K562 (cell line): Measurements from ENCODE around the gene NMT1. TPM values are rescaled to one million over a fixed set of nuclear protein-coding genes. Genes with fewer than 3 reads are reported as not detected.
A peak's percentile ranks its signal among the peaks of the same experiment; 100 is the strongest.

ENCODE experiments used
- AFF4 ChIP-seq: sonication (generic); formaldehyde crosslinking; IDR thresholded peaks from 2 replicates; pipeline ENCODE4 v1.8.0; 2023; ENCODE audit warnings: mild to moderate bottlenecking, missing genetic modification reagents
- BRF2 ChIP-seq: IDR thresholded peaks from 3 replicates; pipeline ENCODE4 v1.6.1; 2011; ENCODE audit warnings: borderline replicate concordance, mild to moderate bottlenecking; ENCODE audit not compliant: insufficient read length, insufficient read depth
- CBX5 ChIP-seq: IDR thresholded peaks from 2 replicates; pipeline ENCODE4 v1.6.1; 2014; ENCODE audit warnings: low read depth, borderline replicate concordance
- EGR1 ChIP-seq: fragments of 450-650 bp; conservative IDR thresholded peaks from 2 replicates; pipeline ENCODE4 v1.6.1; 2017; ENCODE audit warnings: mild to moderate bottlenecking
- KLF1 ChIP-seq: fragments of 450-650 bp; IDR thresholded peaks from 2 replicates; pipeline ENCODE4 v1.6.1; 2016; ENCODE audit warnings: missing genetic modification characterization, missing compliant biosample characterization
- MBD1 ChIP-seq: fragments of 250-450 bp; sonication (Bioruptor Pico); IDR thresholded peaks from 2 replicates; pipeline ENCODE4 v1.8.0; 2022; ENCODE audit warnings: inconsistent platforms
- NCOR1 ChIP-seq: fragments of 450-650 bp; IDR thresholded peaks from 2 replicates; pipeline ENCODE4 v1.6.1; 2016; ENCODE audit warnings: mild to moderate bottlenecking, moderate library complexity
- PML ChIP-seq: IDR thresholded peaks from 2 replicates; pipeline ENCODE4 v1.6.1; 2012; ENCODE audit warnings: low read length, inconsistent platforms
- PURB ChIP-seq: sonication (generic); formaldehyde crosslinking; IDR thresholded peaks from 2 replicates; pipeline ENCODE4 v1.9.0; 2021; ENCODE audit warnings: low read depth, mild to moderate bottlenecking, missing genetic modification reagents
- RBM25 ChIP-seq: fragments of 200-400 bp; formaldehyde crosslinking; IDR thresholded peaks from 2 replicates; pipeline ENCODE4 v1.6.1; 2018; ENCODE audit warnings: low read length, low read depth, moderate library complexity; ENCODE audit not compliant: severe bottlenecking
- SETDB1 ChIP-seq: IDR thresholded peaks from one replicate; pipeline ENCODE4 v1.6.1; 2012; ENCODE audit warnings: low read length, control low read depth, inconsistent platforms
- SFPQ ChIP-seq: fragments of 200-400 bp; formaldehyde crosslinking; IDR thresholded peaks from 2 replicates; pipeline ENCODE4 v1.6.1; 2017; ENCODE audit warnings: mild to moderate bottlenecking, low read depth, low read length, moderate library complexity
- ZC3H4 ChIP-seq: sonication (generic); formaldehyde crosslinking; IDR thresholded peaks from 2 replicates; pipeline ENCODE4 v1.9.0; 2021; ENCODE audit warnings: missing genetic modification reagents, borderline replicate concordance
- ZNF3 ChIP-seq: fragments of 250-450 bp; sonication (Bioruptor Pico); IDR thresholded peaks from 2 replicates; pipeline ENCODE4 v1.5.0; 2021; ENCODE audit warnings: mild to moderate bottlenecking, moderate library complexity
- ZNF398 ChIP-seq: fragments of 250-450 bp; sonication (Bioruptor Pico); IDR thresholded peaks from 2 replicates; pipeline ENCODE4 v1.8.0; 2021; ENCODE audit warnings: moderate library complexity, mild to moderate bottlenecking, inconsistent platforms
- ZNF780A ChIP-seq: fragments of 250-450 bp; sonication (Bioruptor Pico); IDR thresholded peaks from 2 replicates; pipeline ENCODE4 v1.5.0; 2021; ENCODE audit warnings: mild to moderate bottlenecking
- polyA plus RNA-seq, 8 experiments: library from polyadenylated mRNA; depleted of rRNA in 4 of 8; stranded (reverse) in 5 of 8; unstranded in 3 of 8; fragments of >200 nt; fragmentation: Nextera tagmentation in 2 of 8; fragmentation: Illumina TruSeq in 1 of 8; extraction: Ambion mirVana in 2 of 8; extraction: Trizol in 1 of 8; gene quantifications; 2 replicates each; pipeline versions ENCODE4 v1.2.1 to v1.2.3, GENCODE V29; 2011 to 2014; ENCODE audit warnings: inconsistent platforms in 1 of 8, missing spikeins in 1 of 8
- total RNA-seq, 7 experiments: library from RNA; depleted of rRNA in 6 of 7; stranded (reverse); fragments of >200 nt in 6 of 7; fragmentation: Illumina TruSeq in 2 of 7; extraction: Trizol in 2 of 7; gene quantifications; 2 replicates each; pipeline versions ENCODE4 v1.2.1 to v1.2.3, GENCODE V29; 2011 to 2021; ENCODE audit warnings: low replicate concordance in 1 of 7

Gene NMT1
- total and polyA plus RNA-seq, 9 of the 15 experiments (the other 6 are each of a cell fraction or from before 2014, with no cell fraction given): 86.7 to 569 (median 213) TPM

GRCh38 chr17:45149669-45150664 is 88.8 kb downstream of the NMT1 start (continued):
- TF ChIP-seq MBD1 (no peak), SETDB1 (no peak), ZNF3 (CRISPR knock-in tag) (no peak), PML (no peak), RBM25 (no peak), BRF2 (no peak), SFPQ (no peak), EGR1 (no peak), AFF4 (CRISPR knock-in tag) (no peak), PURB (CRISPR knock-in tag) (no peak), ZNF398 (CRISPR knock-in tag) (no peak), NCOR1 (no peak), KLF1 (no peak), ZC3H4 (CRISPR knock-in tag) (no peak), CBX5 (0 out of 2 replicates have a peak, but pooled peaks have one; percentile 24), ZNF780A (no peak)
